T-helper 17 cell (primary cell): ENCODE measurements around the gene PPIC. TPM values are rescaled to one million over a fixed set of nuclear protein-coding genes. Genes with fewer than 3 reads are reported as not detected.

ENCODE experiments used
- ATAC-seq: fragments of 150-1000 bp; cut with Tn5 transposase; 2 replicates; pipeline ENCODE4 v1.10.0; 2021; ENCODE audit warnings: mild to moderate bottlenecking, moderate library complexity
- DNase-seq, 3 donors: peaks; one replicate each; pipeline versions ENCODE4 v3.0.0 to v3.0.0-alpha.2; 2020 to 2021
- H3K9me3 ChIP-seq: one replicate; pipeline ENCODE4 v1.7.0; 2013; ENCODE audit warnings: low read length, mild to moderate bottlenecking; ENCODE audit not compliant: control insufficient read depth, poor library complexity, severe bottlenecking
- H3K27ac Mint-ChIP-seq: one replicate; pipeline ENCODE4 v1.8.0; 2022; ENCODE audit warnings: mild to moderate bottlenecking, moderate library complexity, mixed read lengths
- H3K27me3 Mint-ChIP-seq: one replicate; pipeline ENCODE4 v1.8.0; 2022; ENCODE audit warnings: mixed read lengths
- H3K36me3 Mint-ChIP-seq: one replicate; pipeline ENCODE4 v1.8.0; 2022; ENCODE audit warnings: low read depth, mixed read lengths
- H3K4me1 Mint-ChIP-seq: one replicate; pipeline ENCODE4 v1.8.0; 2022; ENCODE audit warnings: mild to moderate bottlenecking, mixed read lengths
- H3K4me3 Mint-ChIP-seq: one replicate; pipeline ENCODE4 v1.8.0; 2022; ENCODE audit warnings: mild to moderate bottlenecking, moderate library complexity, mixed read lengths
- total RNA-seq, 4 donors: library from RNA in 2 of 4; stranded (reverse) in 2 of 4; gene quantifications; one replicate each; pipeline ENCODE4 v1.2.3 and lab custom pipeline; 2022 to 2026

The PPIC gene
- total RNA-seq, 2 donors from 2014 or later = not detected

DNA sequence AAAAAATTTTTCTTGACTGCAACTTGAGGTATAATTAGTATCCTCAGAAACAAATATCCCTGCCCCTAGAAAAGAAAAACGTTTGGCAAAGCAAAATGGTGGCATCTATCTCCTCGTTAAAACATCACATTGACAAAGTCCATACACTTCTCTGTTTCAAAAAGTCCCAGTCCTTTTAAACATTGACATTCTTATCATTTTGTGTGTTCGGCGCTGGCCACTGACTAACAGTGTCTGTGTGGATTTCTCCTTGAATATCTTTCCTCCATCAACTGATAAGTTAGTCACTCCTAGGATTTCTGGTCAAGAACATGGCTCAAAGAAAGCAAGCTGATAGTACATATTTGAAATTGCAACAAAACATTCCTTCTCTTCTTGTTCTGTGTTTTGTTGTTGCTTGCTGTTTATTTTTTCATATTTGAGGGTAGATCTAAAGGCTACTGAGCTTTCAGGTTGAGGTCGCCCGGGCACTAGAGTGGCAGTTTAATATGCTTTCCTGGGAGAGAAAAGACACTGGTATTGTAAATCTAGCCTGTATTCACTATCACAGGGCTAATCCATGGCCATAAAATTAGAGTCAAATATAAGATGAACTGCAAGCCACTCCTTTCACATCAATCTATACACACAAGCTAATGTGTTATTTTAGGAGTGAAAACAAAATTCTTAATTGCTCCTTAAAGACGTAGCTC is 8.5 kb upstream of the PPIC start:
- no peak for DNase-seq
- Mint-ChIP-seq H3K27me3 (peaks cover 47% of the 10 kb centered on the region), H3K36me3 (peaks cover 4% of the 10 kb centered on the region), H3K4me1 (no peaks in the 10 kb centered on the region), H3K4me3 (no peak overlapping the region), H3K27ac (no peak overlapping the region)
- H3K9me3 ChIP-seq = no peaks in the 10 kb centered on the region
- no peak for ATAC-seq

- ATAC-seq = no peak
- H3K27me3 Mint-ChIP-seq = peaks cover 55% of the 10 kb centered on the region
Observed at GRCh38 chr5:123039673-123040072, 3.1 kb upstream of the PPIC start.

DNA sequence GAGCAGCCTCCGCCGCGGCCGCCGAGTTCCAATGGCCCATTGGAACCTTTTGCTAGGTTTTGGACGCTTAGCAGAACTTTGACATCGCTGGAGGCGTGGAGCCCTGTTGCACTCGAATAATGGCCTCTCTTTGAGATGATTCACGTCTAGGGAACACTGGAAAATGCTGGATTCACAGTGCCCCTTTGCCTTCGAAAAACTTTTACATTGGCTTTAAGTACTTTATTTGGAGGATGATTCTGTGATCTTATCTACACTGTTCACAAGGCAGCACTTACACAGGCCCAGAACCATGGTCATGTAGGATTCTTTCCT is 536 bp upstream of the PPIC start:
- Mint-ChIP-seq H3K4me3 (peak overlapping the region; percentile 50), H3K4me1 (peaks cover 15% of the 10 kb centered on the region), H3K27ac (no peak overlapping the region), H3K27me3 (peaks cover 65% of the 10 kb centered on the region), H3K36me3 (peaks cover 2% of the 10 kb centered on the region)
- ATAC-seq = no peak
- no peaks in the 10 kb centered on the region for H3K9me3 ChIP-seq
- DNase-seq = no peak

More at GRCh38 chr5:123039673-123040072, 3.1 kb upstream of the PPIC start:
- no peak overlapping the region for H3K4me3 Mint-ChIP-seq
- H3K9me3 ChIP-seq = no peaks in the 10 kb centered on the region
- peaks cover 5% of the 10 kb centered on the region for H3K36me3 Mint-ChIP-seq
- H3K4me1 Mint-ChIP-seq = peaks cover 14% of the 10 kb centered on the region
- DNase-seq = no peak
- H3K27ac Mint-ChIP-seq = no peak overlapping the region

- peaks cover 15% of the 10 kb centered on the region for H3K4me1 Mint-ChIP-seq
- peaks cover 76% of the 10 kb centered on the region for H3K27me3 Mint-ChIP-seq
- peak overlapping the region; percentile 80 for H3K4me3 Mint-ChIP-seq
- peak; percentile 12 for ATAC-seq
- no peak for DNase-seq
- no peaks in the 10 kb centered on the region for H3K9me3 ChIP-seq
- no peak overlapping the region for H3K27ac Mint-ChIP-seq
- peaks cover 2% of the 10 kb centered on the region for H3K36me3 Mint-ChIP-seq
Observed at GRCh38 chr5:123035918-123036390, 571 bp downstream of the PPIC start.

DNA sequence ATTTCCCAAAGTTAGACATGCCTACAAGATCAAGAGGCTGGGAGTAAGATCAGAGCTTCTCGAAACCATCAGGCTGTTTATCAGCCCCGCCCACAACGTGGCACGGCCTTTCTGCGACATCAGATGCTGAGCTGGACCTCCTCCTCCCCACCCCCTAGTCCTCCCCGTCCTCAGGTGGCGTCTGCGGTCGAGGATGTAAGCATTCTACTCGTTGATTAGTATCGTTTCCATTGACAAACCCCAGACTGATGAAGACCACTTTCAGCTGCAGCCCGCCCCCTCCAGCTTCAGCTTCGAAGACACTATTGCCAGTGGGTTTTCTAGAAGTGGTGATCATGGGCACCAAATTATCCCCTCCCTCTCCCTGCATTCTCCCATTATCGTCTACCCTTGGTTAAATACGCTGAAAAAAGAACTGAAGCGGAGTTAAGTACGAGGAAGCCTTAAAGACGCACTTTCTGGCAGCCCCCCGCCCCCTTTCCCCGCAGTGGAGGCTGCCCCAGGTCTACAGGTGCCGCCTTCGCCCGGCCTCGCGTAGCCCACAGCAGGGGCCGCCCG is 1.1 kb downstream of the PPIC start:
- Mint-ChIP-seq H3K4me1 (peaks cover 15% of the 10 kb centered on the region), H3K27ac (no peak overlapping the region), H3K36me3 (peaks cover 5% of the 10 kb centered on the region), H3K4me3 (peak overlapping the region; percentile 80), H3K27me3 (peaks cover 81% of the 10 kb centered on the region)
- H3K9me3 ChIP-seq = no peaks in the 10 kb centered on the region
- peak; percentile 37 for ATAC-seq
- DNase-seq = no peak

DNA sequence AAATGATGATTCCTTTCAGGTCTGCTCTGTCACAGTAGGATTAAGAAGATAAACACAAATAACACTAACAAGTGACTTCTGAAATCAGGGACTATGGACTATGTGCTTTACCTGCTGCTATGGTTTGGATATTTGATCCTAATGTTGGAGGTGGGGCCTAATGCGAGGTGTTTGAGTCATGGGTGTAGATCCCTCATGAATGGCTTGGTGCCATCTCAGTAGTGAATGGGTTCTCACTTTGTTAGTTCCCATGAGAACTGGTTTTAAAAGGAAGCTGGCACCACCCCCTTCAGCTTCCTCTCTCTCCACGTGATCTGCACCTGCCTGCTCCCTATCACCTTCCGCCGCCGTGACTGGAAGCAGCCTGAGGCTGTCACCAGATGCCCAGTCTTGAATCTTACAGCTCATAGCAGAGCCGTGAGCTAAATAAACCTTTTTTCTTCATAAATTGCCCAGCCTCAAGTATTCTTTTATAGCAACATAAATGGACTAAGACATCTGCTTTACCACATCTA is 3.3 kb downstream of the PPIC start:
- H3K9me3 ChIP-seq = no peaks in the 10 kb centered on the region
- H3K36me3 Mint-ChIP-seq = peaks cover 5% of the 10 kb centered on the region
- no peak overlapping the region for H3K4me3 Mint-ChIP-seq
- H3K27ac Mint-ChIP-seq = no peak overlapping the region
- no peak for ATAC-seq
- H3K4me1 Mint-ChIP-seq = peaks cover 15% of the 10 kb centered on the region
- H3K27me3 Mint-ChIP-seq = peaks cover 78% of the 10 kb centered on the region
- DNase-seq = no peak

GRCh38 chr5:123028222-123028621 is 8.3 kb downstream of the PPIC start:
- no peaks in the 10 kb centered on the region for H3K9me3 ChIP-seq
- Mint-ChIP-seq H3K36me3 (peaks cover 4% of the 10 kb centered on the region), H3K27ac (no peak overlapping the region), H3K27me3 (peaks cover 50% of the 10 kb centered on the region), H3K4me3 (no peak overlapping the region), H3K4me1 (no peaks in the 10 kb centered on the region)
- DNase-seq = no peak
- ATAC-seq = no peak

- Mint-ChIP-seq H3K27me3 (no peaks in the 10 kb centered on the region), H3K4me3 (no peak overlapping the region), H3K36me3 (no peaks in the 10 kb centered on the region), H3K4me1 (no peaks in the 10 kb centered on the region), H3K27ac (no peak overlapping the region)
- no peaks in the 10 kb centered on the region for H3K9me3 ChIP-seq
- ATAC-seq (no peak), DNase-seq (no peak)
Observed at GRCh38 chr5:123014689-123015088, 21.8 kb downstream of the PPIC start.

- Mint-ChIP-seq H3K27me3 (no peaks in the 10 kb centered on the region), H3K36me3 (no peaks in the 10 kb centered on the region), H3K4me3 (no peak overlapping the region), H3K4me1 (no peaks in the 10 kb centered on the region), H3K27ac (no peak overlapping the region)
- no peaks in the 10 kb centered on the region for H3K9me3 ChIP-seq
- no peak for DNase-seq
- no peak for ATAC-seq
Observed at GRCh38 chr5:123012321-123012720, 24.2 kb downstream of the PPIC start.

- ATAC-seq (no peak), DNase-seq (no peak)
- peaks cover 14% of the 10 kb centered on the region for H3K36me3 Mint-ChIP-seq
- H3K27ac Mint-ChIP-seq = no peak overlapping the region
- no peaks in the 10 kb centered on the region for H3K27me3 Mint-ChIP-seq
- no peak overlapping the region for H3K4me3 Mint-ChIP-seq
- H3K4me1 Mint-ChIP-seq = no peaks in the 10 kb centered on the region
- no peaks in the 10 kb centered on the region for H3K9me3 ChIP-seq
Observed at GRCh38 chr5:123007754-123008153, 28.8 kb downstream of the PPIC start.

- Mint-ChIP-seq H3K4me1 (no peaks in the 10 kb centered on the region), H3K36me3 (peaks cover 14% of the 10 kb centered on the region), H3K4me3 (no peak overlapping the region), H3K27ac (no peak overlapping the region), H3K27me3 (no peaks in the 10 kb centered on the region)
- DNase-seq (no peak), ATAC-seq (no peak)
- no peaks in the 10 kb centered on the region for H3K9me3 ChIP-seq
Observed at GRCh38 chr5:123007182-123007581, 29.3 kb downstream of the PPIC start.

- H3K9me3 ChIP-seq = no peaks in the 10 kb centered on the region
- no peak overlapping the region for H3K27ac Mint-ChIP-seq
- peaks cover 14% of the 10 kb centered on the region for H3K36me3 Mint-ChIP-seq
- no peaks in the 10 kb centered on the region for H3K4me1 Mint-ChIP-seq
- DNase-seq (no peak), ATAC-seq (no peak)
- H3K27me3 Mint-ChIP-seq = no peaks in the 10 kb centered on the region
- H3K4me3 Mint-ChIP-seq = no peak overlapping the region
Observed at GRCh38 chr5:123001808-123002207, 34.7 kb downstream of the PPIC start.

GRCh38 chr5:123000731-123001130 is 35.8 kb downstream of the PPIC start:
- no peak for ATAC-seq
- Mint-ChIP-seq H3K4me3 (no peak overlapping the region), H3K27me3 (no peaks in the 10 kb centered on the region), H3K27ac (no peak overlapping the region), H3K4me1 (no peaks in the 10 kb centered on the region), H3K36me3 (peaks cover 11% of the 10 kb centered on the region)
- DNase-seq = no peak
- H3K9me3 ChIP-seq = no peaks in the 10 kb centered on the region
